Mammary epithelial cell (primary cell): Measurements from ENCODE around the gene KCTD20.

Source experiments
- CTCF ChIP-seq, 2 donors: IDR thresholded peaks in 1 of 2; conservative IDR thresholded peaks in 1 of 2; 2 replicates each; pipeline ENCODE4 v1.5.1; 2011 to 2012; ENCODE audit warnings: inconsistent platforms in 2 of 2, low read length in 2 of 2, mild to moderate bottlenecking in 2 of 2, control low read depth in 1 of 2, low read depth in 1 of 2; ENCODE audit not compliant: insufficient read depth in 1 of 2; ENCODE audit errors: extremely low read depth in 1 of 2
- EZH2 ChIP-seq: IDR thresholded peaks from 2 replicates; pipeline ENCODE4 v1.6.1; 2012; ENCODE audit warnings: low read length, inconsistent platforms, borderline replicate concordance

GRCh38 chr6:36519352-36519751 is 76.6 kb downstream of the KCTD20 start:
- TF ChIP-seq CTCF (conservative IDR thresholded peaks at IDR 0.05 in 1 of 2, IDR thresholded peaks at IDR 0.05 in 1 of 2; ENCODE audit: extremely low read depth in 1 of 2, insufficient read depth in 1 of 2, low read depth in 1 of 2, low read length in 2 of 2) (no peak), EZH2 (no peak)
